Measurements from ENCODE around the gene RASA2.
"Not testable (repeated sequence)": the region's sequence is repeated elsewhere in the genome, so short reads cannot be mapped to it uniquely, and the experiment has no call there.

Gene RASA2

DNA sequence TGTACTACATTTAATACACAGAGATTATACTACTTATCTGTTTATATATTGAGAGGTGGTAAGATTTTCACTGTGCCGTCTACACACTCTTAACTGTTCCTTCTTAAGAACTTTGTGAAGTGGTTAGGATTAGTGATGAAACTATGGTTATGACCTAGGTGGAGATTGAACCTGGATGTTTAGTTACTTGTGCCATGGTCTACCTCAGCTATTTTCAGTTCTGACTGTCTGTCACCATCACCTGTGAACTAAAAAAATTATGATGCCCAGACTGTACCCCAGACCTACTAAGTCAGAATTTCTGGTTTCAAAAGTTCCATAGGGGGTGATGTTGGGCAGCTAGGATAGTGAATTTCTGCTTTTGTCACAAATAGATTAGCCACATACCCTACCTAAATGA lies 6.4 kb downstream of the RASA2 start:
- DNase-seq (ENCODE audit: low read depth), result no peak

DNA sequence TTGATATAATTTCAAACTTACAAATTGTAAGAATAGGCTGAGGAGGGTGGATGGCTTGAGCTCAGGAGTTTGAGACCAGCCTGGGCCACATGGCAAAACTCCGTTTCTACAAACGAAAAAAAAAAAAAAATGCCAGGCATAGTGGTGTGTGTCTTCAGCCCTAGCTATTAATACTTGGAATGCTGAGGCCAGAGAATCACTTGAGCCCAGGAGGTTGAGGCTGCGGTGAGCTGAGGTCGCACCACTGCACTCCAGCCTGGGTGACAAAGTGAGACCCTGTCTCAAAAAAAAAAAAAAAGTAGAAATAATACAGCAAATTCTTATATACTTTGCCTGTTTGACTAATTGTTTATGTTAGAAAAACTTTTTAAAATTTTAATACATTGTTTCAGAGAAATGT lies 10.8 kb downstream of the RASA2 start:
- not testable (repeated sequence) for DNase-seq (ENCODE audit: low read depth)

DNA sequence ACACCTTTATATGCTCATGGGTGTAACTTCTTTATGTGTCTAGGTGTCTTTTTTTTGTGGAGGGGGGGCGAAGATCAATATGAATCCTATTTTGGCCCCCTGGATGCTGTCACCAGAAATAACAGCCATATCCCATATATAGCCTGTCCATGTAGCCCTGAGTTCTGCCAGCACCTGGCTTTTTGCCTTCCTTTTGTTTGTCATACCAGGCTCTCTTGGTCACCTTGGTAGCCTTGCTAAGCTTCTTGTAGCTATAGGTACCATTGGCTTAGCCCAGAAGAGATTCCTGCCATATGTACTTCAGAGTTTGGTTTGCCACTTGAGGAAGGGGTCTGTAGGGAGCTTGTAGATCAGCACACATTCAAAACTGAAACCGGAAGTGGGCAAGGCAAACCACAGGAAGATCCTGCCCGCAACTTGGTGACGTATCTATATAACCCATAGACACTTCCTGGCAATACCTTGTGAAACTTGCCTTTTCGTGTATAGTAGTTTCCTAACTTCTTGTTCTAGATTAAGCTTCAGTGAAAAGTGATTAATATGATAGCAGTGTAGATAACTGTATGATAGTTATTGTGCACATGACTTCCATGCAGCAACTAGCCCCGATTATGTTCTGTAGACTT lies 11.9 kb downstream of the RASA2 start:
- DNase-seq (ENCODE audit: low read depth), result peak; percentile 63

DNA sequence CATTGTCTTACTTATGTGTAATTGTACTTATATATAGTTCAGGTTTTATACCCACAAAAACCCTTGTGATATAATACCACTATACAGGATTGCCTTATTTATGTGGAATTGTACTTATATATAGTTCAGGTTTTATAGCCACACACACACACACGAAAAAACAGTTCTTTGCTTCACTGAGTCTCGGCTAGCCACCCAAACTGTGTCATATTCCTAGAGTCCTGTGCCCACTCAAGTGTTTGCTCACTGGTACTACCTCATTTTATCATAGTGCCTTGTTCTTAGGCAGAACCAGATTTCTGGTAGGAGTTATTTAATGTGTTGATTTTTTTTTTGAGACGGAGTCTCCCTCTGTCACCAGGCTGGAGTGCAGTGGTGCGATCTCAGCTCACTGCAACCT lies 12.5 kb downstream of the RASA2 start:
- no peak for DNase-seq (ENCODE audit: low read depth)

DNA sequence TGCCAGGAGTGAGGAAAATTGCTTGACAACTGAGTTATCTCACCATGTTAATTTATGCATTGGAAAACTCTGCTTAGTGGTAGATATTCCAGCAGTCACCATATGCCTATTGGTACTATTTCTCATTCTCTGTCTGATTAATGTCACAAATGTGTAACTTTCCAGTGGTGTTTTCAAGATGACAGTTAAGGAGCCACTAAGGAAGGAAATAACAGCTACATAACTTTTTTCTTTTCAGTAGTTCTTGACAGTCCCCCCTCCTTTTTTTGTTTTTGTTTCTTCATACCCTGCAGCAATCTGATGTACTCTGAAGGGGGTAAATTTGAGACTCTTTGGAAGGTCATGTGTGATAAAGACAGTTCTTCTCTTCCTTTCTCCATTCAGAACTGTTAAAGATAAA lies 13.1 kb downstream of the RASA2 start:
- no peak for DNase-seq (ENCODE audit: low read depth)

DNA sequence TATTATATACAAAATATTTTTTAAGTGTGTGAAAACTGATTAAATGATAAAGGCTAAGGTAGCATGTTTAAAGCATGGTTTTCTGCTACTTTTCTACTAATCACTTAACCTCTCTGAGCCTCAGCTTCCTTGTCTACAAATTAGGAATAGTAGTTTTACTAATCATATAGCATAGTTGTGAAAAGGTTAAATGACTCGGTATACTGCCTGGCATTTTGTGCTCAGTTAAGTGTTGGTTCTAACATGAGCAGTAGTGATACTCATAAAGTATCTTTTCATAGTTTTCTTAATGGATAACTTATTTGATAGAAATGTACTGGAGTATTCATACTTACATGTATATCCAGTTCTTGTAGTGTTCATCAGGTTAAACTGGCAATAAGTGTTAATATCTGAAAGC lies 13.6 kb downstream of the RASA2 start:
- no peak for DNase-seq (ENCODE audit: low read depth)

DNA sequence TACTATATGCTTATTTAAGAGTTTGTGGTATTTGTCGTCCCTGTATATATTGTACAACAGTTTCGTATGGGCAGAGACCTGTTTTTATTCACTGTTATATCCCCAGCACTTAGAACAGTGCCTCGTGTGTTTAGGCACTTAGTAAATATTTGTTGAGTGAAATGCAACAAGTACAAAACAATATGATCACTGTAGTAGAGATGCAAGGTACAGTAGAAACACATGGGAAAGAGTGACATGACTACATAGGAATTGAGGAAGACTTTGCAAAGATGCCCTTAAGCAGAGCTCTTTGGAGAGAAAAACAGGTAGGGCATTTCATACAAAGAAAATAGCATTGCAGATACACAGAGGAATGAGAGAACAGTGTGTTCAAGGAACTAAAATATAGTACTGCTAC lies 18.3 kb downstream of the RASA2 start:
- DNase-seq (ENCODE audit: low read depth), result no peak

DNA sequence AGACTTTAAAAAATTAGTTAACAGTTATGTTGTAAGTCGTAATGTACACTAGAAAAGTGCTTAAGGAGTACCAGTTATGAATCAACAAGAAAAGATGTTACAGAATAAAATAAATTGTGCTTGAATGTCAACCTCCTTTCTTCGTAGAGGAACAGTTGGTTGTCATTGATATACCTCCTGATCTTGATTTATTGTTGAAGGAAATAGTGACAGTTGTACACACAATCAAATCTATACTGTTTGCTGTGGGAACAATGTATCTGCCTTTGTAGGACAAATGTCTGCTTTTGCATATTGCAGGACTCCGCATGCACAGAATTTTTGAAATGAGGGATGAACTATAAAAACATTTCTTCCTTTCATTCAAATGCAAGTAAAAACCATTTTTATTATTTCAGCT lies 19.2 kb downstream of the RASA2 start:
- no peak for DNase-seq (ENCODE audit: low read depth)

DNA sequence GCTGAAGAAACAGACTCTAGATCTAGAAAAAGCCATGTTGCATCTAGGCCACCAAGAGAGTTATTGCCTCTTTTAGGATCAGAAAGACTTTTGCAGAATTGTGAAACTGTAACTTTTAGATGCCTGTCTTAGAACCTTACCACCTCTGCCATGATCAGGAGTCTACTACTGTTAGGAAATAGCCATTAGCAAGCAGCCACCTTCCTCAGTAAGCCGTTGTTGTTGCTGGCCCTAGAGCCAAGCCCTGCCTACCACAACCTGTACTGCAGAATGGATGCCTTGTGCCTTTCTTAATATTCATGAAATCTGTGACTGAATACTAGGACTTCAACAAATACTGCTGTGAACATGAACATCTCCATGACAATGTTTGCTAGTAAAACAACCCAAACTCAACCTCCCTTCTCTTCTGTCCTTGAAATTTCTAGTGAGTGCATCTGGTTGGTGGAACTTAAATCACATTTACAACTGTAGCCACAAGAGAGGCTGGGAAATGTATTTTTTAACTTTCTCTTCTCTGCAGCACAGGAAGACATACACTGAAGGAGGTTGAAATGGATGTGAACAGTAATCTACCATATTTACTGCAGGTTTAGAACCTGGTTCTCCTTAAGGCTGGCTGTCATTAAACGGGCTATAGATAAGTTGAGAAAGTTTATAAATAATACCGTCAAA lies 20.7 kb downstream of the RASA2 start:
- no peak for DNase-seq (ENCODE audit: low read depth)

DNA sequence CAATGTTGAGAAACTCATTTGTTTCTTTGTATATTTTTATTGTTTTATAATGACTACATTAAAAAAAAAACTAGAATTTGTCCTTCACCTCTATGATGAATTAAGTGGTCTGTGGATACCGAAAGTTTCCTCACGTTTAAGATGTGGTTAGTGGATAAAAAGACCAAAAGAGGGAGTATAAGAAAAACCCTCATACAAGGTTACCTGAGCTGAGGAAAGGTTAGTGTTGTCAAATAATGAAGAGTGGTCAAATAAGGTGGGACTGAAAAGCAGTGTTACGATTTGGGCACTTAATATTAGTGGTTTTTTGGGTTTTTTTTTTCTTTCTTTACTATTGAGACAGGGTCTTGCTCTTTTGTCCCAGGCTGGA lies 21.2 kb downstream of the RASA2 start:
- no peak for DNase-seq (ENCODE audit: low read depth)

DNA sequence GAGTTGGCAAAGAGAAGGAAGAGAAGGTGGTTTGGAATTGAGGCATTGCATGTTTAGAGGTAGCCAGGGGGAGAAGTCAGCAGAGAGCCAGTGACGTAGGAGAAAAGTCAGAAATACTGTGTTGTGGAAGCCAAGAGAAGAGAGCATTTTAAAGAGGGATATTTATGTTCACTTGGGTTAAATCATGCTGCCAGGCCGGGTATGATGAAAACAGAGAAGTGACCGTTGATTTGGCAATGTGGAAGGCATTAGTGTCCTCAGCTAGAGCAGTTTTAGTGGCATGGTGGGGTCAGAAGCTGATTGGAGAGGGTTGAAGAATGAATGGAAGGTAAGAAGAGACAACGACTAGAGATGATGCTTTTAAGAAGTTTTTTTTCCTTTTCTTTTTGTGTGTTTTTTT lies 24.5 kb downstream of the RASA2 start:
- DNase-seq (ENCODE audit: low read depth), result no peak

DNA sequence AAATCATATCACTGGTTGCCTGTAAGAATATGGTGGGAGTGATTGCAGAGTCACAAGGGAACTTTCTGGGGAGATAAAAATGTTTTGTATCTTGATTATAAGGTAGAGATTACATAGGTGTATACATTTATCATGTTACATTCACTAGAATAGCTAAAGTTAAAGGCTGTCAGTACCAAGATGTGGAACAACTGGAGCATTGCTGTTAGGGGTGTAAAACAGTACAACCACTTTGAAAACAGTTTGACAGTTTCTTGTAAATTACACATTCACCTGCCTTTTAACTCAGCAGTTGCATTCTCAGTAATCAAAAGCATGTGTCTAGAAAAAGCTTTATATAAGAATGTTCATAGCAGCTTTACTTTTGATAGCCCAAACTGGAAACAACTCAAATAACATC lies 27.6 kb downstream of the RASA2 start:
- DNase-seq (ENCODE audit: low read depth), result no peak

DNA sequence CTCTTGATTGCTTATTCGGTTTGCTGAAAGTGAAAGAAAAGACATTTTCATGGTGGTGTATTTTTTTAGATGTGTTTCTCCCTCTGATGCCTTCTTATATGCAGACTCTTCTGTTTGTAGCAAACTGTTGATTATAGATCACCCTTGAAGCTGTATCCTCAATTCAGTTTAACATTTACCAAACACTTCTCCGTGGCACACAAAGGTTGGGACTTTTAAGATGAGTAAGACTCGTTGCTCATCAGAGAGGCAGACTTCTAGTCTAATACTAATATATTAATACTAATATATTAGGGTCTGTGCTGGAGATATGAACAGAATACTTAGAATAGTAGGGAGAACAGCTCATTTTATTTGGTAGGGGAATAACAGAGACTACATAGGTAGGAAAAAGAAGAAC lies 32.8 kb downstream of the RASA2 start:
- DNase-seq (ENCODE audit: low read depth), result no peak

DNA sequence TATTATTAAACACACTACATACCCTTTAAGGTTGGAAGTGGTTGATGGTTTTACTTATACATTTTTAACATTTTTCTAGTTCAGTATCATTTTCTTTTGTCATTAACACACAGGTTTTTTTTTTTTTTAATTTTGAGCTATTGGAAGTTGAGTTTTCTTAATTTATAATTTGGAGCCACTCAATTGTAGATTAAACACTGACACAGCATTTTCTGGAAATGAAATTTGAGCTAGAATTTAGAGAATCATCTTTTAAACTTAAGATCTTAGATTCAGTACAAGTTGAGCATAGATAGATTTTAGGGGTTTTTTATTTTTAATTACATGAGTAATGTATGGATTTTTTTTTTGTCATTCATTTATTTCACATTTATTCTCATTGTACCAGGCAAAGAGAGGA lies 35.0 kb downstream of the RASA2 start:
- no peak for DNase-seq (ENCODE audit: low read depth)

DNA sequence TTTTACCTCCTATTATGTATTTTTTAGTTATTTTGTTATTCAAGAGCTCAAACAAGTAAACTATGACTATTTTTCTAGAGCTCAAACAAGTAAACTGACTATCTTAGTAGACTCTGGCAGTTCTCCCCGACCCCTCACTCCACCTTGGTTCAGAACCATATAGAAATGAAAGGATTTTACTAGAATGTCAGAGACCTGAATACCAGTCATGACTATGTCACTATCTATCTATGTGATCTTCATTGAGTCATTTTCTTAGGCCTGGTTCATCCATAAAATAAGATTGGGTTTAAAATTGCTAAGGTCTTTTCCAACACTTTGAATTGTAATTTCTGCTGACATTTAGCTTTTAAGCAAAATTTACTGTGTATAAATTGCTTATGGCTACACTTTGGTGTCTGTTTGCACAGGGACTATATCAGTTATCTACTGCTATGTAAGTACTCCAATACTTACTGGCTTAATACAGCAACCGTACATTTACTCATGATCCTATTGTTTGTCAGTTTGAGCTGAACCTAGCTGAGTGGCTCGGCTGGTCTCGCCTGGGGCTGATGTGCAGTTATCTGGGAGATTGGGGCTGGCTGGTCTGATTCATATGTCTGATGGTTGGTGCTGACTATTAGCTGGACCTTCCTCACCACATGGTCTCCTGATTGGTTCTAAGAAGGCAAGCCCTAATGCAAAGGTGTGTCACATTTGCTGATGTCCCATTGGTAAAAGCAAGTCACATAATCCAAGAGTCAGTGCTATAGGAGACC lies 37.0 kb downstream of the RASA2 start:
- DNase-seq (ENCODE audit: low read depth), result no peak

DNA sequence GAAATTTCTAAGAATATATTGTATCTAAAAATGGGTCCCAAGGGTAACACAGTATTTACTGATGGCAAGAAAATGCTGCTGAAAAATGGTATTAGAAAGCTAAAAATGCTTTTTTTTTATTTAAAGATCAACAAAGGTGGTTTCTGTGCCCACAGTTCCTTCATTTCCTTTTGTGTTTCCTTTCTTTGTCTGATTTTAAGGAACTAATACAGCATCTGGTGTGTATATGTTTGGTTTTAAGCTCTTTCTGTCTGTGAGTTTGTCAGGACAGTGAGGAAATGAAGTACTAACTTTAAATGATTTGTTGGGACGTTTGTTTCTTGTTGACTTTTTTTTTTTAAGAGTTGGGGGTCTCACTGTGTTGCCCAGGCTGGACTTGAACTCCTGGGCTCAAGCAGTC lies 38.2 kb downstream of the RASA2 start:
- no peak for DNase-seq (ENCODE audit: low read depth)

DNA sequence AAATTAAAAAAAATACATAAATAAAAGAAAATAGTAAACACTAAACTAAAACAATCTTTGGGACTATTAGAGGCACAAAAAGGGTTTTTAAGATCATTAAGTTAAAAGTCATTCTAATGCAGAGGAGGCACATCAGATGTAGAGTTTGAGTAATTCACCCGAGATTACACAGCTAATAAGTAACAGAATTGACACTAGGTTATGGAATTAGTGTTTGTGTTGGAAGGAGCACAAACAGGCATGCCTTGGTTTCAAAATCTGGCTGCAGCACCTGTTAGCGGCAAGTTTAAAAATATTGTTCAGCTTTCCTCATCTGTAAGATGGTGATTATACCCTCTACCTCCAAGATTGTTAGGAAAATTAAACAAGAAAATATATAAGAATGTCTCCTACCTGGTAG lies 39.0 kb downstream of the RASA2 start:
- DNase-seq (ENCODE audit: low read depth), result no peak

DNA sequence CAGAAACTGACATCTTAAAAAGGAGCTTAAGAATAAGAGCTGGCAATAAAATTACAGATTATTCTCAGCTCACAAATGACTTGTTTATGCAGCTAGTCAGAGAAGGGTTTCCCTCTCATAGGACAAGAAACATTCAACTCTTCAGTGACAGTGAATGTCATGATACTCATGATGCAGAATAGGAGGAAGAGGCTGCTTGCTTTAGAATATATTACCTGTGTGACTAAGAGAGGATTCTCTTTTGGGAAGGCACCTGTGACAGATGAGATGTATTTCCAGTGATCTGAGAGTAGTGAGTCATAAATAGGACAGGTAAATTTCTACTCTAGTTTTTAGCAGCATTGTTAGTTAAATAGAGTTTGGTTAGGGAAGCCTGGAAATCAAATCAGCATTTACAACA lies 39.9 kb downstream of the RASA2 start:
- no peak for DNase-seq (ENCODE audit: low read depth)

DNA sequence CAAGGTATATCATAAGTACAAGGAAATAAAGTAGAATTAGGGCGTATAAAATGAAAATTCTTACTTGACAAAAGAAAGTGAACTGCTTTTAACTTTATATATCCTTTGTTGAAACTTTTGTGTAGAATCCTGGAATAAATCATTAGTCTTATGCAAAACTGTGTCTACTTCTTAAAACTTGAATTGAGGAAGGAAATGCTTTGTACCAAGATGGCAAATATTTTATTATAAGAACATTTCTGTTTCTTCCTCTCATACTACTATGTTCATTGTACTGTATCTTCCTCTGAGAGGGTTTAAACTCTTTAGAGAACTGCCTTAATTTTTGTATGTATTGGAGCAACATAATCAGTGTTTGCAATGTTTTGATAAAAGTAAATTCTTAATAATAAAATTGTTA lies 42.0 kb downstream of the RASA2 start:
- DNase-seq (ENCODE audit: low read depth), result no peak

DNA sequence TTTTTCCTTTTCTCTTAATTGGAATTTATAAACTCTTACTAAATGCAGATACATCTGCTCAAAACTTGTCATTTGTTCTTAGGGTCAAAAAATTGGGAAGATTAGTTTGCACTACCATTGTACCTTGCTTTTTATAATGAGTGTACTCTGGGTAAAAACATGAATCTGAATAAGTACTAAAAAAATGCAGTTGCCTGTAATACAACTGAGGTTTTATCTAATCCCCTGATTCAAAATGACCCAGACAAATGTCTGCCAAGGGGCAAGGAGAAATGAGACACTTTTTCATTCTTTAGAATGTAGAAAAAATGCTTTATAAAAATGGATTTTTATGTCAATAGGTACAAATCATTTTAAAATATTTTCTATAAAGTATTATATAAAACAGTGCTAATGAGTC lies 42.4 kb downstream of the RASA2 start:
- no peak for DNase-seq (ENCODE audit: low read depth)

DNA sequence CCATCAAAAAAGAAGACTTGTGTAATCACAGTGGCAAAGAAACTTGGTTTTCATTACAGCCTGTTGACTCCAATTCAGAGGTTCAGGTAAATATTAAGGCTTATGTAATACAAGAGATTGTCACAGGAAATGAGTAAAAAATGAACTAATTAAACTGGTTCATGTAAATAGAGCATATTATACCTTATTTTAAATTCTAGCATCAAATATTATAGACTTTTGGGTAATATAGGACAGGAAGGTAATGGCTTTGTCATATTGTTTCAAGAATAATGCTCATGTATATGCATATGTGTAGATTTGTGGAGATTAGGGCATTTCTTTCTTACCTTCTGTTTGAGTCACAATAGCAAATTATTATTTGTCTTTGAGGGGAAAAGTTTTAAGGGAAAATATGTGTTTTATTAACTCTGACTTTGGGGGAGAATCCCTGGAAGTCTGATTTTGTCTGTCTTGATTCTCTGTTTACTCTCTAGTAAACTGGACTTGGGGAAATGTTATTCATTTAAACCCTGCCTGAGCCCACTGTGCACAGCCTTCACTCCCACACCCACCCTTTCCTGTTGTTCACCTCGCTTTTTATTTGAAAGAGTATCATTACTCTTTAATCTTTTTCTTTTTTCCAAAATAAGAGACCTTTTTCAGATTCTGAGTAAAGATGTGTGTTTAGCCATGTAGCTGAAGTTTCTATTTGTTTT lies 43.0 kb downstream of the RASA2 start:
- no peak for DNase-seq (ENCODE audit: low read depth)

DNA sequence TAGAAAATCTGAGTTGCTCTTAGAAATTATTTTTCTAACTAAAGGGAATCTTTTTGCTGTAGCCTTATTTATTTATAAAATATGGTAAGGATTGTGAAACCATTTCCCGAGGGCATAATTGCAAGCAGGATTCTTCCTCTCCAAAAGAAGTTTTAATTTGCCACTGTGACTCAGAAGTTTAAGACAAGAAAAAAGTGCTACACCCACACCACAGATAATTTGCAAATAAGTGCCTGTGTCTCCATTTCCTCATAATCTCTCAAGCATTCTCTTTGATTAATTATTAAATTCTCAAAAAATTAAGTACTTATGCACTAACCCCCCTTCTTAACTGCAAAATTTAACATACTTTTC lies 43.6 kb downstream of the RASA2 start:
- DNase-seq (ENCODE audit: low read depth), result no peak

DNA sequence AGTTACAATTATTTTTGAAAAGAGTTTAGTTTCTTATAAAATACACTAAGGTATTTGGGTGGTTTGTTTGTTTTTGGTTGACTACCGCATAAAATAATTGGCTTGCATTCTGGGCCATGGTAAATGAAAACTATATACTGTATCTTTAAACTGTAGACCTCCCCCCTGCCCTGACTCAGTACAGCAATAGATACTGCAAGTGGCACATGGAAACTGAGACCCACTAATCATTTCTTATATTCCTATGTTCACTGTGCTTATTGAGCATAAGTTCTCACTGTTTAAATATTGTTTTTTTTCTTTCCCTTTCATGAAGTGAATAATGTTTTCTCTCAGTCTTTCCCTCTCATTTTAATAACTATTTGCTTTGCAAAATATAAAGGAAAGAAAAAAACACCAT lies 45.8 kb downstream of the RASA2 start:
- no peak for DNase-seq (ENCODE audit: low read depth)

All from activated T-cell treated with anti-CD3 and anti-CD28 coated beads for 1 hour (primary cell).